ENCODE data around the gene SH3GL1.
"Not testable (repeated sequence)": the region's sequence is repeated elsewhere in the genome, so short reads cannot be mapped to it uniquely, and the experiment has no call there.

The SH3GL1 gene

DNA sequence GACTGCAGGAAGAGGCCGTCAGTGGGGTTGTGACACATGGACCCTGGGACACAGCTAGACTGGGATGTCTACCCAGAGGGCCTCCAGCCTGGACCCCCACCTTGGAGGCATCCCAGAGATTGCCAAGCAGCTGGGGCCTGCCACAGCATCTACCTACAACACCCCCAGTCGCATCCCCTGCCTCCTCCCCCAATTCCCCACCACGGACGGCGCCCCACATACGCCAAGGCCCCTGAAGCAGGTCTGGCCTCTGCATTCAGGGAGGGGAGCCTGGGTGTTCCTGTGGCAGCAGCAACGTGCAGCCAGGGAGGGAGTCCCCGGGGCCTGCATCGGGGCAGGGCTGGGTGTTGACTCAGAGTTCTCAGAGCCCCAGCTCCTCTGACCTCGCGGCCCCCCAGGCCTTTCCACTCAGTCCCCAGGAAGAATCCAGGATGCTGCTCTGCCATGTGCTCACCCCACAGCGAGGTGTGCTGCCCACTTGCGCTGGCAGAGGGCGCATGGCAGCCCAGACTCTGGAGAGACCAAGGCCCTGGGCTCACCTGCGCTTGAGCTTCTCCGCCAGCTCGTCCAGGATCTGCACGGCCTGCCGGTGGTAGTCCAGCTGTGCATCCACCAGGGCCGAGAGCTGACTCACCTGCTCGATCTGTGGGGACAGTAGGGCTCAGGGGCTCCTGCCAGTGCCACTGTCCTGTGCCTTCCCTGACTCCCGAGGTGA, 37.4 kb downstream of the SH3GL1 start:
- DNase-seq (ENCODE audit: low spot score) = no peak

DNA sequence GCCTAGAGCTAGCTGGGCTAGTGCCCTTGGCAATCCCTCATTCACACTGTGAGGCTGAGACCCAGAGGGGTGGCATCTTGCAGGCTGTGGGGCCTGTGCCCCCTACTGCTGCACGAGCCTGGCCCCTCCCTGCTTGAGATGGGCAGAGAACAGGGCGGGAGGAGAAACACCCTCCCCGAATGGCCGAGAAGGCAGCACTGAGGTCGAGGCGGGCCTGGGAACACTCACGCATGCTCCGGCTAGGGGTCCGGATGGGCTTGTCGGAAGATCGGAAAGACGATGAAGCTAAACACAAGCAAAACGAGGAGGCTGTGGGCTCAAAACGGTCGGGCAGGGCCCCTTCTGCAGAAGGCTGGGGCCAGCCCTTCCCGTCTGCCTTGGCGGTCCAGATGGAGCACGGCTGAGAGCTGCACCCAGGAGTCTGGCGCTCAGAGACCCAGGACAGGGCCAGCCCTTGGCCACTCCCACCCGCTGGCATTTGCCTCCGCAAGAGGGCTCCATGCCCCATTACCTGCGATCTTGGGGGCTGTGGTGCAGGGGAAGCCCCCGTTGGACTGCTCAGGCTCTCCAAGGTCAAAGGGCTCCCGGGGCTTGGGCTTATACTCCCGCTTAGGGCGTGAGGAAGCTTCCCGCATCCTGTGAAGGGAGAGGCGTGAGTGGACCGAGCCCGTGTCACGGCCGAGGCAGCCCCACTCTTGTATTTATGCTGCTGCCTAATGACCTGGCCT, 38.1 kb downstream of the SH3GL1 start:
- DNase-seq (ENCODE audit: low spot score) = no peak

DNA sequence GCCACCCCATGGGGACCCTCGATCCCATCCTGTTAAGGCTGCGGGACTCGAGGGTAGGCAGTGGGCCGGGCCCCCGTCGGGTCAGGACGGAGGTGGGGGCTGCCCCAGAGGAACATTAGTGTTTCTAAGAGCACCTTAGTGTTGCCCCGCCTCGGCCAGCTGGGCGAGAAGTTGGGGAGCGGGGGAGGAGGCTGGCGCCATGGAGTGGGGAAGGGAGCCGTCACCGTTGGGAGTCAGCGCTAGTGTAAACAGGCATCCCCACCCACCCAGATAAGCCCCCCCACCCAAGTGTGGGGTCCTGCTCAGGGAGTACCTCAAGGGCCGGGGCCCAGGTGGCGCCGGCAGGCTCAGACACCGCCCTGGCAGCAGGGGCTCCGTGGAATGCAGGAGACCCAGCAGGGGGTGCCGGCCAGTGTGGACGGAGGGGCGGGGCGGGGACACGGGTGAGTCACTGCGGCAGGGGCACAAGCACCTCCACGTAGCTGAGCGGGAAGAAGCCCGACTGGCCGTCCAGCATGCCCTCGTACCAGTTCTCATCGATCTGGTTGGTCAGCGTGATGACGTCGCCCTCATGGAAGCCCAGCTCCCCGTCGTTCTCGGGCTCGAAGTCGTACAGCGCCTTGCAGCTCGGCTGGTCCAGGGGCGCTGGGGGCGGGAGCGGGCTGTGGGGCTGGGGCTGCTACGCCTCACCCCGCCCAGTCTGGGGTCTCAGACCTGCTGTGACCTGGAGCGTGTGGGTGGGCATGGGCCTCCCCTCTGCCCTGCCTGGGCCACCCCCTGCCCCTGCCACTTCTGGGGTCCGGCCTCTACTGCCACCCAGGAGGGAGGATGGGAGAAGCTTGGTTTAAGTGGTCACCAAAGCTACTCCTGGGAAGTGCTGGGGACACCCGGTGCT, 38.9 kb downstream of the SH3GL1 start:
- DNase-seq (ENCODE audit: low spot score) = no peak

DNA sequence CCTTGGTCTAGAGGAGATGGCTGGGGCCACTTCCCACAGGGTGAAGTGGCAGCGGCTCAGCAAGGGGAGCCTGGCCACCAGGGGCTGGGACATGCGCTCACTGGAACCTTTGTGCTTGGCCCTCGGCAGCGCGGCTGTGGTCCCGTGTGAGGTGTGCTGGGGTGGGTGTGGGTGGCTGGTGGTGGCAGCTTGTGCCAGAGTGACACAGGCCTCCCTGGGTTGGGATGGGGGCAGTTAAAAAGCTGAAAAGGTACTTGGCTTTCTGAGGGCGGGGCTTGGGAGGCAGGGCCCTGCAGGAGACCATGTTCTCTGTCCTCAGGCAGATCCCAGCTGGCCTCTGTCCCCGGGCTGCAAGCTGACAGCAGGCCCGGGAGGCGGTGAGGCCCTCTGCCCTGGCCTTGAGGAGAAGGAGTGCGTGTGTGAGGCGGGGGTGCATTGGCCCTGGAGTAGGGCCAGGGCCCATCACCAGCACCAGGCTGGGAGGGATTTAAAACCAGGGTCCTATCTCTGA, 39.7 kb downstream of the SH3GL1 start:
- no peak for DNase-seq (ENCODE audit: low spot score)

DNA sequence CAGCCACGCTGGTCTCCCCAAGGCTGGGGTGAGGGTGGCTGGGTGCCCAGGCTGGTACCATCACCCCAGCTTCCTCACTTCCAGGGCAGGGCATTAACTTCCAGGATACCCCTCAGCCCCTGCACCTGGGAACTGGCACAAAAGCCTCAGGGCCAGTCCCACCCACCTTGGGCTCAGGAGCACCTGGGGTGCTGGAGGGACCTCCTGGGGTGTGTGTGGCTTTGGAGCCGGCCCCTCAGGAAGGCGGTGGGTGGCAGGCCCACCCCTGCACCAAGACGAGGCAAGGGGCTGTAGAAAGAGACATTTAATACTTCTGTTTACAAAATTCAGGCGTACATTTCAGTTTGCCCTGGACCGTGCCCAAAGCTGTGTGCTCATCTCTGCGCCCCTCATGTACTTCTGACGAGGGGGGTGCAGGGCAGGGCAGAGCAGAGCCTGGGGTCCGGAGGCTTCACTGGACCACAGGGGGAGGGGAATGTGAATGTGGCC, 40.2 kb downstream of the SH3GL1 start:
- no peak for DNase-seq (ENCODE audit: low spot score)

DNA sequence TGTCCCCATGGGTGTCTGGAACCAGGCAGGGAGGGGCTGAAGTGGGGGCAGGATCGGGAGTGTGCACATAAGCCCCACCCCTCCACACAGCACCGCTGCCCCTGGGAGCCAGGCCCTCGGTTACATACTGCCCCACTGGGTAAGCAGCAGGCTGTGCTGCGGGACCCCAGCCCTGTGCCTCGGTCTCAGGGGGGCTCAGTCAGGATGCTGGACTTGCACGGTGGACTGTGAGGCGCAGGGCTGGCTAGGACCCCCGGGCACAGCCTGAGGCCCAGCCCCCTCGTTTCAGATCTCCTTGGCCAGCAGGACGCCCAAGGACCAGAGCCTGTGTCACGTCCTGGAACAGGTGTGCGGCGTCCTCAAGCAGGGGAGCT, 40.7 kb downstream of the SH3GL1 start:
- DNase-seq (ENCODE audit: low spot score) = no peak

DNA sequence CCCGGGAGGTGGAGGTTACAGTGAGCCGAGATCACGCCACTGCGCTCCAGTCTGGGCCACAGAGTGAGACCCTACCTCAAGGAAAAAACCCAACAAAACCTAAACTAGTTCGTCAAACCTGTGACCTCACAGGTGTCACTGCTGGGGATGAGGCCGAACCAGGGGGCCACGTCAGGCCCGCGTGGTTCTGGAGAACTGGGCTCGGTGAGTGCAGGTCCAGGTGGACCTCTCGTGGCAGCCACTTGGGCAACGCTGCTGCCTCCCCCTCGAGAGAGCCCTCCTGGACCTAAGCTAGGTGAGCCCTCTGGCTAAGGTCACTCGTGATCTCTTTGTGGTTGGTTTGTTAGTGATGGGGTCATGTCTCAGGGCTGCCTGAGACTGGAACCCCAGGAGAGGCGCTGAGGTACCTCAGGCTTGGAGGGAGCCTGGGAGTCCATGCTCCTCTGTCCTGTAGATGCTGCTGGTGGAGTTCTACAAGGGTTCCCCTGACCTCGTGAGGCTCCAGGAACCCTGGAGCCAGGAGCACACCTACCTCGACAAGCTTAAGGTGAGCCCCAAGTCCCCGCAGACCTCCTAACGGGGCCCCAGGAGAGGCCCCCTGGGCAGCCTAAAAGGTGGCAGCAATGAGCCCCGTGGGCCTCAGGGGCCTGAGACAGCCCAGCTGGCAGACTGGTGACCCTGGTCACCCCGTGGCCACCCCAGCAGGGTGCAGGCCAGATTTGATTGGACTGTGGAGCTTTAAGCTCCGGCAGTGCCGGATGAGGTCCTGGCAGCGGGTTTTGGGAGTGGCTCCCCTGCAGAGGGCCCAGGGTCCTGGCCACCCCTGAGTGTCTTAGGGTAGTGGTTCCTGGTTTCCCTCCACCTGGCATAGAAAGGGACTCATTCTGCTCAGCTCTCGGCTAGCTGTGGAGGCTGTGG, 41.4 kb downstream of the SH3GL1 start:
- no peak for DNase-seq (ENCODE audit: low spot score)

DNA sequence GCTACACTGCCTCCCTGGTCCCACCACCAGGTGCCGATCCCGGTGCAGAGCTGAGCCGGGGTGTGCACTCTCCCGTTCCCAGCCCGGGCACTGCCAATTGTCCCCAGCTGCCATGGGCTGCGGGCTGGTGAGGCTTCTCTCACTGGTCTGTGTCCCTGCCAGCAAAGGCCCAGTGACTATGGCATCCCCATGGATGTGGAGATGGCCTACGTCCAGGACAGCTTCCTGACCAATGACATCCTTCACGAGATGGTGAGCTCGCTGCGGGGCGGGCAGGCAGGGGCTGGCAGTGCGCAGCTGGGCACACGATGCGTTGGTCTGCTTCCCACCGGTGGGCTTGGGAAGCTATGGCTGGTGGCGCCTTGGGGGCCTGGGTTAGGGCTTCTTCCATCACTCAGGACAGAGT, 42.4 kb downstream of the SH3GL1 start:
- DNase-seq (ENCODE audit: low spot score) = no peak

DNA sequence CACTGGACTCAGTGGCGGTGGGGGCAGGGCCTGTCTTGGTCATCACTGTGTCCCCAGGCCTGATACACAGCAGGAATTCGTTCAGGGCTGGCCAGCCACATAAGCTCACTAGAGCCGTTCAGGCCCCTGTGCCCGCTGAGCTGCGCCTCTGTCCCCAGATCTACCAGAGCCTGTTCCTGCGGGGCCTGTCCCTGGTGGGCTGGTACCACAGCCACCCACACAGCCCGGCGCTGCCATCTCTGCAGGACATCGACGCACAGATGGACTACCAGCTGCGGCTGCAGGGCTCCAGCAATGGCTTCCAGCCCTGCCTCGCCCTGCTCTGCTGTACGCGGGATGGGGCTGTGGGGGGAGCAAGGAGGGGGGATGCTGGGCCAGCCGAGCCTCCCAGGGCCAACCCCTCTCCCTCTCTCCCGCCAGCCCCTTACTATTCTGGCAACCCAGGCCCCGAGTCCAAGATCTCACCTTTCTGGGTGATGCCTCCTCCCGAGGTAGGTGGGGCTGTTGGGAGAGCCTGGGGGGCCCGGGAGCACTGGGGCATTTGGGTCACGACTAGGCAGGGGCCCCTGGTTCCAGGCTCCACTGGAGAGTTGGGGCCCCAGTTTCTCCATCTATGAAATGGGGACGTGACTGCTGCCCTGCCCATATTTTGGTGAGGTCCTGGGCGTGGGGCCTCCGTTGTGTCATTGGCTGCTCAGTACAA, 43.1 kb downstream of the SH3GL1 start:
- no peak for DNase-seq (ENCODE audit: low spot score)

DNA sequence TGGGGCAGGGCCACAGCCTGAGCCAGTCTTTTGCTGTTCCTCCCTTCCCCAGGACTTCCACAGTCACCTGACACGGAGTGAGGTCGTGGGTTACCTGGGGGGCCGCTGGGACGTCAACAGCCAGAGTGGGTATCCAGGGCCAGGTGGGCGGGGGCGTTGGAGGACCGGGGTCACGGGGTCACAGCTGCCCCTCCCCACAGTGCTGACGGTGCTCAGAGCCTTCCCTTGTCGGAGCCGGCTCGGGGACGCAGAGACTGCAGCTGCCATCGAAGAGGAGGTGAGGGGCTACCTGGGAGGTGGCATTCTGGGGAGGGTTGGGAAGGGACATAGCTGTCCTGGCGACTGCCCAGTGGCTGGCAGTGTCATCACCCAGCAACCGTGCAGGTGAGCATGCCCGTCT, 45.5 kb downstream of the SH3GL1 start:
- no peak for DNase-seq (ENCODE audit: low spot score)

DNA sequence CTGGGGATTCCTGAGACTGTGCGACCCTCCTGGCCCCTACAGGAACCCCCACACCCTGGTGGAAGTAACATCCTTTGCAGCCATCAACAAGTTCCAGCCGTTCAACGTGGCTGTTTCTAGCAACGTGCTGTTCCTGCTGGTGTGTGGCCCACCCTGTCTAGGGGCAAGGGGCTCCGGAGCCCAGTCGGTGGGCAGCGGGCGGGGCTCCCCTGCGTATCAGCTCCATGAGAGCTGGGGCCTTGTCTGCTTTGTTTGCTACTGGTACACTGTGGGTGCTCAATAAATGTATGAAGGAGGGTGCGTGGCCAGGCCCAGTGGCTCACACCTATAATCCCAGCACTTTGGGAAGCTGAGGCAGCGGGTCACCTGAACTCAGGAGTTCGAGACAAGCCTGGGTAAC, 46.1 kb downstream of the SH3GL1 start:
- DNase-seq (ENCODE audit: low spot score) = no peak

DNA sequence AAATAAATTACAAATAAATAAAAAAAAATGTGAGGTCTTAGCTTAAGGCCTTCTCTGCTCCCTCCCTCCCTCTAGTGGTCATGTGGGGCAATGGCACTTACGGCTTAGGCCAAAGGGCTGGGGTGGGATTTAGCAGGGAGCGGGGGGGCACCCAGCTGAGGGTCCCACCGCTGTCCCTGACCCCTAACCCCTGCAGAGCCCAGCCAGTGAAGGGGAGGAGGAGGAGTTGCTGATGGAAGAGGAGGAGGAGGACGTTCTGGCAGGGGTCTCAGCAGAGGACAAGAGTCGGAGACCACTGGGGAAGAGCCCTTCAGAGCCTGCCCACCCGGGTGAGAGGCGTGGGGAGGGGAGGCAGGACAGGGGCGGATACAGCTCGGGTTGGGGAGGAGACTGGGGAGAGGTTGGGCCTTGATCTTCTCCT, 47.6 kb downstream of the SH3GL1 start:
- peak; percentile 80 for DNase-seq (ENCODE audit: low spot score)

DNA sequence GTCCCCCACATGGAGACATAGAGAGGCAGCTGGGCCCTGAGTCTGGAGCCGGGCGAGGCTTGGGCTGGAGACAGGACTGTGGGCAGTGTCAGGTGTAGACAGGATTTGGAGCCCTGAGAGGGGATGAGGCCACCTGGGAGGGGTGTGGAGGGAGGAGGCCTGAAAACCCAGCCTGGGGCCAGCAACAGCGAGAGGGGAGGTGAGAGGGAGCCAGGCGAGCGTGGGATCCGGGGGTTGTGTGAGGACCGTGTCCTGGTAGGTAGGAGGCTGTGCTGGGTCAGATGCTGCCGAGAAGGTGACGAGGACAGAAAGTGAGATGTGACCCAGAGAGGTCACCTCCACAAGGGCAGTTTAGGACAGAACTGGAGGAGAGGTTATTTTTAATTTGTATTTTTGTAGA, 49.6 kb downstream of the SH3GL1 start:
- DNase-seq (ENCODE audit: low spot score) = no peak

DNA sequence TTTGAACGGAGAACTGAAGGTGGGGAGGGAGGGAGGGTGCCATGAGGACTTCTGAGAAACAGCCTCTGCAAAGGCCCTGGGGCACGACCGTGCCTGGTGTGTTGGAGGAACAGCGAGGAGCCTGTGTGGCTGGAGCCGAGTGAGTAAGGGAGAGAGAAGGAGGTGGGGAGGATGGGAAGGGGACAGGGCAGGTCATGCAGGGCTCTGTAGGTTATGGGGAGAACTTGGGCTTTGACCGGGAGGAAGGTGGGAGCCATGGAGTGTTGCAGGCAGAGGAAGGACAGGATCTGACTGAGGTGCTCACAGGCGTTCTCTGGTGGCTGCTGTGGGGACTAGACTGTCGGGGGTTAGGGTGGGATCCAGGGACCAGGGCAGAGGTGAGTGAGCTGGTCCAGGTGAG, 50.2 kb downstream of the SH3GL1 start:
- no peak for DNase-seq (ENCODE audit: low spot score)

DNA sequence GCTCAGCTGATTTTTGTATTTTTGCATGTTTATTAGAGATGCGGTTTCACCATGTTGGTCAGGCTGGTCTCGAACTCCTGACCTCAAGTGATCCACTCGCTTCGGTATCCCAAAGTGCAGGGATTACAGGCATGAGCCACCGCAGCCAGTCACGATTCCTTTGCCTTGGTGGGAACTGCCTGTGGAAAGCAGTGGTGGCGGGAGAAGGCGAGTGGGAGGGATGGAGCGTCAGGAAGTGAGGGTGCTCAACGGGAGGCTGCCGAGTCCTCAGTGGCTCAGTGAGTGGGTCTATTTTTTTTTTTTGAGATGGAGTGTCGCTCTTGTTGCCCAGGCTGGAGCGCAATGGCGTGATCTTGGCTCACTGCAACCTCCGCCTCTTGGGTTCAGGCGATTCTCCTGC, 51.1 kb downstream of the SH3GL1 start:
- DNase-seq (ENCODE audit: low spot score) = not testable (repeated sequence)

DNA sequence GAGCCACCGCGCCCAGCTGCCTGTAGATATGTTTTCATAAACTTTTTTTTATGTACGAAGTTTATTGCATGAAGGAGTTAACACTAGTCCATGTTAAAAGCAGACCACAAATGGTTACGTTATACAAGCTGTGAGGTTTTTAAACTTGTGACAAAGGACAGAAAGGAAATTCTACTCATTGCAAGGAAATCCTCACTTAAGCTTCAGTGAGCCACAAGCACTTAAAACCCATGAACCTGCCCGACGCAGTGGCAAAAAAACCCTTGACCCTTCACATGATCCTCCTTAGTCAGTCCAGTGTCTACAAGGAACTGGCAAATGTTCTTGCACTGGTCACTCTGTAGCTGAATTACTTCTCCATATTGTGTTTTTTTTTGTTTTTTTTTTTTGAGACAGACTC, 52.8 kb downstream of the SH3GL1 start:
- DNase-seq (ENCODE audit: low spot score) = no peak

DNA sequence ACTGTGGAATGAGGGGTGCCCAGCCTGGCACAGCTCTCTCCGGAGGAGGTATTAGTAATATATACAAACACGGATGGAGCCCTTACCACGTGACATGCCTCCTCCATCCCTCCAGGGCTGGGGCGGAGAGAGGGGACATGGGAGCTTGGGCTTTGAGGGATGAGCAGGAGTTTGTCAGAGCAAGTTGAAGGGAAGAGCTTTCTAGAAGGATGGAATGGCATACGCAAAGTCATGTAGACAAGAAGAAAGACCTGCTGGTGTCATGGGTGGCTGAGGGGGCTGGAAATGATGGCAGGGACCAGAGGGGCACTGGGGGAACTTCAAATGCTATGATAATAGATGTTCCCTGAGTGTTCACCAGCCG, 54.3 kb downstream of the SH3GL1 start:
- no peak for DNase-seq (ENCODE audit: low spot score)

DNA sequence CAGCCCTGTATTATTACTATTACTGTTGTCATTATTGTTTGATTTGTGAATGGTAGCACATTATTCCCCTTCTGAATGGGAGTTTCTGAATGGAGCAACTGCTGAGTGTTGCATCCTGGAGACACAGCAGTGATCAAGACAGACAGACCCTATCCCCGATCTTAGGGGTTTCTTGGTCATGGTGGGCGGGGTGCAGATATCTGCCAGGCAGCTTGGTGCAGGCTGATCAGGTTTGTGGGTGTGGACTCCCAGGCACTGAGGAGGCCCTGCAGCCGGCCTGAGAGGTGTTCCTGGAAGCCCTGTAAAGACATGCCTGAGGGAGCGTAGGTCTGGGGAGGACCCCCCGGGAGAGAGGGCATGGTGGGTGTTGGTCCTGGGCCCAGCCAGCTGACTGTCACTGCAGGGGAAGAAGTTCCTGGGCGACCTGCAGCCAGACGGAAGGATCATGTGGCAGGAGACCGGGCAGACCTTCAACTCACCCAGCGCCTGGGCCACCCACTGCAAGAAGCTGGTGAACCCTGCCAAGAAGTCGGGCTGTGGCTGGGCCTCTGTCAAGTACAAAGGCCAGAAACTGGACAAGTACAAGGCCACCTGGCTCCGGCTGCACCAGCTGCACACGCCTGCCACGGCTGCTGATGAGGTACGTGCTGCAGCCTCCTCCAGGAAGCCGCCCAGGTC, 54.9 kb downstream of the SH3GL1 start:
- DNase-seq (ENCODE audit: low spot score) = no peak

DNA sequence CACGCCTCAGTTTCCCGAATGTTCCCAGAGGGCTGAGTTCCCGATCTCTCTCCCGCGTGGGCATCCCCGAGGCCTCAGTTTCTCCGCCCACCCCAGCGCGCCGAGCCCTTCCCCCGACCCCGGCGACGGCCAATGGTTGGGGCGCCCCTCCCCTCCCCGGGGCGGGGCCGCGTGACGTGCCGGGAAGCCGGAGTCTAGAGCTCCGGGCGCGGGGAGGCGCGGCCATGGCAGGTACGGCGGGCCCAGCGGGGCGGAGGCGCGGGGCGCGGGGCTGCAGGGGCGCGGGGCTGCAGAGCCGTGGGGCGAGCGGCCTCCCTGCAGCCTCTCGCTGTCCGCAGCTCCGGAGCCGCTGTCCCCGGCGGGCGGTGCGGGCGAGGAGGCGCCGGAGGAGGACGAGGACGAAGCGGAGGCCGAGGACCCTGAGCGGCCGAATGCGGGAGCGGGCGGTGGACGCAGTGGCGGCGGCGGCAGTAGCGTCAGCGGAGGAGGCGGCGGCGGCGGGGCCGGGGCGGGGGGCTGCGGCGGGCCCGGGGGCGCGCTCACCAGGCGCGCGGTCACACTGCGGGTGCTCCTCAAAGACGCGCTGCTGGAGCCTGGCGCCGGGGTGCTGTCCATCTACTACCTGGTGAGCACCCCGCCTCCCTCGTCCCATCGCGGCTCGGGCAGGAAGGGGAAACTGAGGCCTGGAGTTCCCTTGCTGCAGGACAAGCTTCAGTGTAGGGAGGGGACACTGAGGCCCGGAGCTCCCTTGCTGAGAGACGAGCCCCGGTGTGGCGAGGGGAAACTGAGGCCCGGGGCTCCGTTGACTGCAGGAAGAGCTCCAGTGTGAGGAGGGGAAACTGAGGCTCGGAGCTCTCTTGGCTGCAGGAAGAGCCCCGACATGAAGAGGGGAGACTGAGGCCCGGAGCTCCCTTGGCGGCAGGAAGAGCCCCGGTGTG, 56.7 kb downstream of the SH3GL1 start, which contains the start of gene MPND:
Gene MPND (plus strand): TSS at position 193 of the 938 bp plus-strand sequence. CDS start 32 bp downstream, at position 225.
- DNase-seq (ENCODE audit: low spot score) = peak; percentile 83

Measured in HuH-7.5 (cell line).